ENCODE results near the gene PRMT5.
A peak's percentile ranks its signal among the peaks of the same experiment; 100 is the strongest.

PRMT5 gene

DNA sequence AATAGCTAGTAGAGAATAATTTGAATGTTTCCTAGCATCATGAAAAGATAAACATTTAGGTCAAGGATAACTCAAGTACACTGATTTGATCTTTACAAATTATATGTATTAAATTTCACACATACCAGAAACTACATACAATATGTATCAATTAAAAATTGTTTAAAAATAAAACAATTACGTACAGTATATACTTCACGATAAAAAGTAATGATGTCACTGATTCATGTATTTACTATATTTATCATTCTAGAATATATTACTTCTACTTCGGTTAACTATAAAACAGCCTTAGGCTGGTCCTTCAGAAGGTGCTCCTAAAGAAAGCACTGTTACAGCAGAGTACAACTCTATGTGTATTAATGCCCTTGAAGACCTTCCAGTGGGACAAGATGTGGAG, 21.7 kb downstream of the PRMT5 start:
- TF ChIP-seq, protein P1, sequence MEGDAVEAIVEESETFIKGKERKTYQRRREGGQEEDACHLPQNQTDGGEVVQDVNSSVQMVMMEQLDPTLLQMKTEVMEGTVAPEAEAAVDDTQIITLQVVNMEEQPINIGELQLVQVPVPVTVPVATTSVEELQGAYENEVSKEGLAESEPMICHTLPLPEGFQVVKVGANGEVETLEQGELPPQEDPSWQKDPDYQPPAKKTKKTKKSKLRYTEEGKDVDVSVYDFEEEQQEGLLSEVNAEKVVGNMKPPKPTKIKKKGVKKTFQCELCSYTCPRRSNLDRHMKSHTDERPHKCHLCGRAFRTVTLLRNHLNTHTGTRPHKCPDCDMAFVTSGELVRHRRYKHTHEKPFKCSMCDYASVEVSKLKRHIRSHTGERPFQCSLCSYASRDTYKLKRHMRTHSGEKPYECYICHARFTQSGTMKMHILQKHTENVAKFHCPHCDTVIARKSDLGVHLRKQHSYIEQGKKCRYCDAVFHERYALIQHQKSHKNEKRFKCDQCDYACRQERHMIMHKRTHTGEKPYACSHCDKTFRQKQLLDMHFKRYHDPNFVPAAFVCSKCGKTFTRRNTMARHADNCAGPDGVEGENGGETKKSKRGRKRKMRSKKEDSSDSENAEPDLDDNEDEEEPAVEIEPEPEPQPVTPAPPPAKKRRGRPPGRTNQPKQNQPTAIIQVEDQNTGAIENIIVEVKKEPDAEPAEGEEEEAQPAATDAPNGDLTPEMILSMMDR (IDR thresholded peaks at IDR 0.05; ENCODE audit: low read depth, low read length), result no peak
- H3K4me3 ChIP-seq (ENCODE audit: low read depth, low read length), result no peak overlapping the region

DNA sequence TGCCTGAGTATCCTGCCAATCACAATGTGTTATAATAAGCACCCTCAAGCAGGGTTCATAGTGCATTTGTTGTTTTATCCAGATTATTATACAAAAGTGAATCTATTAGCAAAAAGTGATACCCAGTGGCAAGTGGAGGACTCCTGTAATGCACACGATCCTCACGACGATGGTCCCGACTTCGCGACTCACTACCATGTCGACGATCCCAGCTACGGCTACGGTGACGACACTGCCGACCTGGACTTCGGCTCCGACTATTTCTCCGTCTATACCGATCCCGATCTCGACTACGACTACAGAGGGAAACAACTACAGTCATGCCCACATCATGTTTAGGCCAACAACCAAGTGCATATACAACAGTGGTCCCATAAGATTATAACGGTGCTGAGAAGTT, 23.1 kb downstream of the PRMT5 start:
- TF ChIP-seq, protein P1 (IDR thresholded peaks at IDR 0.05; ENCODE audit: low read depth, low read length), result no peak
- no peak overlapping the region for H3K4me3 ChIP-seq (ENCODE audit: low read depth, low read length)

DNA sequence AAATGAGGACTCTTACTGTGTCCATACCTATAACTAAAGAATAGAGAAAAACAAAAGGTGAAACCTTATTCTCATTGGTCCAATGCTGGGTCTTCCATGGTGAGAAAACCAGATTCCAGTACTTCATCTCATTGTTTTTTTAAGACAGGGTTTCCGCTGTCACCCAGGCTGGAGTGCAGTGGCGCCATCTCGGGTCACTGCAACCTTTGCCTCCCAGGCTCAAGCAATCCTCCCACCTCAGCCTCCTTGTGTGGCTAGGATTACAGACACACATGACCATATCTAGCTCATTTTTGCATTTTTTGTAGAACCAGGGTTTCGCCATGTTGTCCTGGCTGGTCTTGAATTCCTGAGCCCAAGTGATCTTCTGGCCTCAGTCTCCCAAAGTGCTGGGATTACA, 23.5 kb downstream of the PRMT5 start:
- TF ChIP-seq, protein P1 (IDR thresholded peaks at IDR 0.05; ENCODE audit: low read depth, low read length), result no peak
- H3K4me3 ChIP-seq (ENCODE audit: low read depth, low read length), result no peak overlapping the region

DNA sequence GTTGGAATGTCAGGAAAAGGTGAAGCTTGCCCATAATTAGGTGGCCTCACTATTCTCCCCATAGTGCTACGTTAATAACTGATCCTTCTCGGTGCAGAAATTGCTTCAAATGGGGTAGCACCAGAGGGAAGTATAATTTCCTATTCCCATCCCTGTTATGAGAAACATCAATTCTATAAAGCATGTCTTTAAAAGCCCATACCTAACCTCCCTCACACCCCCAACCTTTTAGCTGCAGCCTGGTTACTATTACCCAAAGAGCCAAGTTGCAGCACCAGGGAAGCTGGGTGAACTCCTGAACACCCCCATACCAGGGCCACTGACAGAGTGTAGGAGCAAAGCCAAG, 25.5 kb downstream of the PRMT5 start:
- TF ChIP-seq, protein P1 (IDR thresholded peaks at IDR 0.05; ENCODE audit: low read depth, low read length), result no peak
- H3K4me3 ChIP-seq (ENCODE audit: low read depth, low read length), result no peak overlapping the region

DNA sequence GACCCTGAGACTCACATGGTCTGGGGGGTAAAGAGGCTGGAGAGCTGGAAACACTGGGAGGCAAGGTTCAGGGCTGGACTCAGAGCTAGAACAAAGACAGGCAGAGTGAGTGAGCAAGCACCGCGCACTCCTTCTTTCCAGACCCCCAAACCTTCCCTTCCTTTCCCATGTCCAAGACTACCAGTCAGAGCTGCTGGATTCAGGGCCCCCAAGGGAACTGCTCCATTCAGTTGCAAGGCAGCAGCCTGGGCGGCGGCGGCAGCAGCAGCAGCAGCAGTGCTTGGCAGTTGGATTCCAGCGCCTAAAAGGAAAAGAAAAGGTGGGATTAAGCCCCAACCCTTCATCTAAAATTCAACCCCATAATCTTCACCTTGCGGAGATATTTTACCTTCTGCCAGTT, 27.4 kb downstream of the PRMT5 start:
- TF ChIP-seq, protein P1 (IDR thresholded peaks at IDR 0.05; ENCODE audit: low read depth, low read length), result no peak
- no peak overlapping the region for H3K4me3 ChIP-seq (ENCODE audit: low read depth, low read length)

DNA sequence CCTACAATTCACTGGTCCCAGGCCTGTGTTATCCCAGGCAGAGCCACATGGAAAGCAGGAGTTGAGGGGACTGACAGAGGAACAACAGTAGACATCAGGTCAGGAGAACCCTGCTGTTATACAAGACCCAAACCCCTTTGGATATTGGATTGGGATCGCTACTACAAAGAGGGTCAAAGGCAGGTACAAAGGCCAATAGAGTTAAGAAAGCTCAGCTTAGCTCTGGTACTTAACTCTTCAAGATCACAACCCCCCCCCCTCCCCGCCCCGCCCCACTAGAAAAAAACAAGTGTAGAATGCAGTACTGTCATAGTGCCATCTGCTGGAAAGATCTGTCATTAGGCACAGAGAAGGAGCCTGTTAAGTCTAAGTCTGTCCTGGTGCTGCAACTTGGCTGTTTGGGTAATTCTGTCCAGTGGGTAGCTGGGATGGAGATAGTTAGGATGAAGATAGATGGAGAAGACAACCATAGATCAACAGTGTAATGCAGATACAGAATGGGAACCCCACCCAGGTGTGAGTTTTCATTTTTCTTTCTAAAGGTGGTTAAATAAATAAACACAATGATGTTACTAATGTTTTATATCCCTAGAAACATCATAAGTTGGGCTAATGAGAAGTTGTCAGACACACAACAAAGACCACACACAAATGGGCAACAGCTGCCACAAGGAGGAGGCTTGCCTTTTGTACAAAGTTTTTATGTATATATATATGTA, 28.9 kb downstream of the PRMT5 start:
- TF ChIP-seq, protein P1 (IDR thresholded peaks at IDR 0.05; ENCODE audit: low read depth, low read length), result peak; percentile 44; the same call in 1 of the 2 replicates
- H3K4me3 ChIP-seq (ENCODE audit: low read depth, low read length), result no peak overlapping the region

DNA sequence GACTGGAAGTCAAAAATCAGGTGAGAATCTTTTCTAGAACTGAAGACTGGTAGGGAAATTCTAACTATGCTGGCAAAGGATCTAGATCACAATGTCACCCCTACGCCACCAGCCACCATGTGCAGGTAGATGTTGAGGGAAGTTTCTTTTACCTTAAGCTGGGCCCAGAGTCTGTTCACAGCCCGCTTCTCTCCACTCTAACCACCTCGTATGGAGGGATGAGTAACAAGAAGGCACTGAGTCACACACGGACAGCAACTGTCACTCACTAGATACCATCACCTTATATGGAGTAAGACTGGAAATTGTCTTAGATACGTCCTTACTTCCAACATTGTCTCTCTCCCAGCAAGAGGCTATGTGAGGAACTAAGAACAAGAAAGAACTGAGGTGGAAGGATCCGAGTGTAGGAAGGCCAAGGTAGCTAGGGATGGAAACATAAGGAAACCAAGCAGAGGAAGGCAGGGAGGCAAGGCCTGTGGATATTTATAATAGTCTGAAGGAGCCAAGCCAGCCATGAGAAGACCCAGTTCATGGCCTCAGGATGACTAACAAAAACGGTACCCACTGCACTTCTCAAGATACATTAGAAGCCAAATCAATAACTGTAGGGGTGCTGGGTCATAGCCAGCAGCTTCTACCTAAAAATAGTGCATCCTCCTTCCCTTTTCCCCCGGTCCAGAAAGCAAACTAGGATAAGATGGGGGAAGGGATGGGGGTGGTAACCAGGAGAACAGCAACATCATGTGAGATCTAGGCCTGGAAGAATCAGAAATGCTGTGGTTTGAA, 30.7 kb downstream of the PRMT5 start:
- TF ChIP-seq, protein P1 (IDR thresholded peaks at IDR 0.05; ENCODE audit: low read depth, low read length), result no peak
- H3K4me3 ChIP-seq (ENCODE audit: low read depth, low read length), result no peak overlapping the region

Measured in WI38 (cell line).